GM12878 (cell line): ENCODE data around the gene PRR13. TPM values are rescaled to one million over a fixed set of nuclear protein-coding genes. Genes with fewer than 3 reads are reported as not detected.
A peak's percentile ranks its signal among the peaks of the same experiment; 100 is the strongest.

Source experiments
- ATAC-seq: fragments of 200-7000 bp; cut with Tn5 transposase; 3 replicates; pipeline ENCODE4 v1.9.1; 2020; ENCODE audit warnings: mild to moderate bottlenecking, moderate library complexity
- BruUV-seq: library from RNA; stranded (reverse); fragments of 400-500 nt; replicated peaks from 2 replicates; lab custom pipeline; 2021; lab: Mats Ljungman, UMichigan
- CTCF ChIA-PET: fragments of 300-600 bp; sonication (Branson Sonifier 250); formaldehyde crosslinking; extraction: SDS; loops from one replicate; lab custom pipeline; 2021; ENCODE audit warnings: inconsistent platforms; lab: Yijun Ruan, JAX
- POLR2A ChIA-PET: fragments of 350-600 bp; formaldehyde crosslinking; extraction: SDS; loops from one replicate; lab custom pipeline; 2021; ENCODE audit warnings: inconsistent platforms; lab: Charles Lee
- RAD21 ChIA-PET: fragments of 300-600 bp; sonication (Branson Sonifier 250); formaldehyde crosslinking; loops from one replicate; lab custom pipeline; 2023; ENCODE audit warnings: antibody characterized with exemption; ENCODE audit not compliant: unreplicated experiment; lab: Charles Lee
- SMC1A ChIA-PET: fragments of 300-600 bp; sonication (Branson Sonifier 250); formaldehyde crosslinking; loops from one replicate; lab custom pipeline; 2023; ENCODE audit not compliant: unreplicated experiment, uncharacterized antibody; lab: Charles Lee
- DNase-seq: peaks from one replicate; pipeline ENCODE4 v3.0.0-alpha.2; 2011; ENCODE audit warnings: low read depth, low spot score
- FAIRE-seq: peaks from 3 replicates; lab custom pipeline; 2011; peaks lifted over from hg19 to GRCh38; lab: Jason Lieb, UNC
- H2AFZ ChIP-seq: 2 replicates; pipeline ENCODE4 v1.6.0; 2011; ENCODE audit warnings: low read depth, low read length, control low read depth; ENCODE audit not compliant: control insufficient read depth
- H3K27ac ChIP-seq: 2 replicates; pipeline ENCODE4 v1.5.1; 2011; ENCODE audit warnings: control low read depth; ENCODE audit not compliant: control insufficient read depth, insufficient read depth
- H3K27me3 ChIP-seq, 2 experiments: replicated peaks in 1 of 2; 2 replicates each; pipeline versions ENCODE4 v1.6.0 to v1.6.1; 2011; ENCODE audit warnings: low read length in 1 of 2; ENCODE audit not compliant: control insufficient read depth in 2 of 2, insufficient read depth in 2 of 2
- H3K36me3 ChIP-seq, 2 experiments: 2 replicates each; pipeline ENCODE4 v1.5.1; 2011; ENCODE audit warnings: low read length in 1 of 2; ENCODE audit not compliant: control insufficient read depth in 2 of 2, insufficient read depth in 2 of 2
- H3K4me1 ChIP-seq: 2 replicates; pipeline ENCODE4 v1.6.1; 2011; ENCODE audit warnings: mild to moderate bottlenecking, low read length, moderate library complexity, mixed read lengths; ENCODE audit not compliant: control insufficient read depth, insufficient read depth
- H3K4me2 ChIP-seq: 2 replicates; pipeline ENCODE4 v1.6.0; 2011; ENCODE audit warnings: control low read depth; ENCODE audit not compliant: control insufficient read depth, insufficient read depth
- H3K4me3 ChIP-seq: fragments of 200-600 bp; sonication (generic); 2 replicates; pipeline ENCODE4 v1.5.1; 2016
- H3K79me2 ChIP-seq: 2 replicates; pipeline ENCODE4 v1.6.0; 2011; ENCODE audit warnings: low read length; ENCODE audit not compliant: control insufficient read depth, insufficient read depth
- H3K9ac ChIP-seq: 2 replicates; pipeline ENCODE4 v1.8.0; 2011; ENCODE audit warnings: low read length, control low read depth, mixed read lengths; ENCODE audit not compliant: control insufficient read depth, insufficient read depth
- H3K9me3 ChIP-seq: replicated peaks from 3 replicates; pipeline ENCODE4 v1.5.1; 2011; ENCODE audit warnings: mild to moderate bottlenecking, low read length; ENCODE audit not compliant: control insufficient read depth, insufficient read depth
- H4K20me1 ChIP-seq: 2 replicates; pipeline ENCODE4 v1.6.0; 2011; ENCODE audit not compliant: control insufficient read depth, insufficient read depth
- GATAD2B ChIP-seq: fragments of 450-650 bp; conservative IDR thresholded peaks from 2 replicates; pipeline ENCODE4 v1.6.1; 2017; ENCODE audit warnings: low read depth, mild to moderate bottlenecking, moderate library complexity
- NR2C2 ChIP-seq: IDR thresholded peaks from 2 replicates; pipeline ENCODE4 v1.6.1; 2011; ENCODE audit warnings: borderline replicate concordance, low read depth; ENCODE audit not compliant: control insufficient read depth, insufficient read length
- POLR2A ChIP-seq: IDR thresholded peaks from 2 replicates; pipeline ENCODE4 v1.6.1; 2011; ENCODE audit warnings: low read depth, mild to moderate bottlenecking, low read length
- POLR2AphosphoS2 ChIP-seq: IDR thresholded peaks from 2 replicates; pipeline ENCODE4 v1.6.1; 2011; ENCODE audit warnings: low read depth, mild to moderate bottlenecking, low read length, improper control_type of control experiment, moderate library complexity
- POLR2AphosphoS5 ChIP-seq: IDR thresholded peaks from 2 replicates; pipeline ENCODE4 v1.6.1; 2011; ENCODE audit warnings: mild to moderate bottlenecking, low read length, inconsistent platforms
- WGBS: methylation state at CpG from one replicate; pipeline ENCODE4 v1.1.6; 2016; ENCODE audit warnings: low lambda C conversion rate; ENCODE audit not compliant: insufficient replicate concordance, insufficient coverage; ENCODE audit errors: missing lambda C conversion rate; 5-methylcytosine and 5-hydroxymethylcytosine counted together
- in situ Hi-C: fragments of 300-500 bp; cut with MboI; formaldehyde crosslinking; loops from 9 replicates; pipeline ENCODE4 v1.14.3; 2018; ENCODE audit warnings: mixed read lengths
- intact Hi-C: fragments of 100-400 bp; cut with micrococcal nuclease; formaldehyde crosslinking; loops from one replicate; pipeline ENCODE4 v1.14.2; 2022; ENCODE audit not compliant: unreplicated experiment
- polyA plus RNA-seq, 11 experiments: library from polyadenylated mRNA; depleted of rRNA in 4 of 11; unstranded in 6 of 11; stranded (reverse) in 5 of 11; fragments of >200 nt; fragmentation: Nextera tagmentation in 4 of 11; fragmentation: Illumina TruSeq in 1 of 11; extraction: Ambion mirVana in 4 of 11; extraction: Trizol in 1 of 11; gene quantifications; 1 replicate in 1 of 11; 2 replicates in 10 of 11; pipeline versions ENCODE4 v1.2.1 to v1.2.3, GENCODE V29; 2011 to 2016; ENCODE audit warnings: inconsistent platforms in 2 of 11, missing spikeins in 2 of 11, low read depth in 1 of 11
- total RNA-seq, 4 experiments: library from RNA; depleted of rRNA in 3 of 4; stranded (reverse); fragments of >200 nt in 3 of 4; fragmentation: Illumina TruSeq in 1 of 4; extraction: Trizol in 1 of 4; gene quantifications; 2 replicates each; pipeline versions ENCODE4 v1.2.1 to v1.2.3, GENCODE V29; 2013 to 2021

Gene PRR13
- total and polyA plus RNA-seq, 10 of the 15 experiments (the other 5 are each of a cell fraction or from before 2014, with no cell fraction given): 94.2 to 462 (median 276) TPM

DNA sequence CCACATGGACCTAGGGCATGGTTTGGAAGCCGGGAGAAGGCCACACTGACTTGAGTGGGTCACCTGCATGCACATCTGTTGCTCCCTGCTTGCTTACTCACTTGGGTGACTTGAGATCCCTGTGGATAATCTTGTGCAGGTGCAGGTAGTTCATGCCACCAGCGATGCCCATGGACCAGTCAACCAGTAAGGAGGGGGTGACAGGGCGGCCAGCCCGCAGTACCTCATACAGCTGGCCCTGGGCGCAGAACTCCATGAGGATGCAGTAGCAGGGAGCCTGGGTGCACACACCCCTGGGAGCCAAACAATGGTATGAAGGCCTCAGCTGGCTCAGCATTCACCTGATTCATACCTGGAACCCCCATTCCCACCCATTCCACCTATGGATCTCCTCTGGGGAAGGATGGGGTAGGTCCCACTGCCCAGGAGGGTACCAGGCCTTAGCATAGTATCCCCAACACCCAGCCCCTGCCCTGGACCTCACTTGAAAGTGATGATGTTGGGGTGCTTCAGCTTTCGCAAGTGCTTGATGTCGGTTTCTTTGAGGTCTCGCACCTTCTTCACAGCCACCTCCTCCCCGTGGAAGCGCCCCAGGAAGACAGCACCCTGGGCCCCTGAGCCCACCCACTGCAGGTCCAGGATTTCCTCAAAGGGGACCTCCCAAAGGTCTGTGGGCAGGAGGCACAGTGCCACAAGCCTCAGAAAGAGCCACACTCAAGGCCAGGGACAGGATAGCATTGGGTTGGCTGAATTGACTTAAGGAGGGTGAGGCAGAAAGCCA is 44.6 kb downstream of the PRR13 start:
- ChIA-PET POLR2A (interaction anchor here (1.2 kb wide), 1 partner anchor 10 kb away, joined by 3 read pairs; no protein-coding TSS in a partner anchor), CTCF (interaction anchor here (0.6 kb wide), 1 partner anchor 12 kb away, joined by 3 read pairs; no protein-coding TSS in a partner anchor), RAD21 (no interaction called here), SMC1A (interaction anchor here (1.0 kb wide), 1 partner anchor 9 kb away, joined by 3 read pairs; no protein-coding TSS in a partner anchor)
- H3K9ac ChIP-seq: no peak overlapping the region
- no TSS peak for BruUV-seq
- in situ Hi-C loops: no loop called here
- no peaks in the 10 kb centered on the region for H3K79me2 ChIP-seq
- no peak for TF ChIP-seq GATAD2B
- peak; percentile 55 for TF ChIP-seq POLR2A
- no peak overlapping the region for H3K4me3 ChIP-seq
- H3K4me2 ChIP-seq: no peak overlapping the region
- intact Hi-C loops: no loop called here
- no peak overlapping the region for H2AFZ ChIP-seq
- DNase-seq: no peak
- over 99% methylated on average over 10 of the region's 10 CpGs for WGBS
- no peaks in the 10 kb centered on the region for H3K27me3 ChIP-seq
- H3K36me3 ChIP-seq: peaks cover 27 to 40% of the 10 kb centered on the region in 2 experiments
- no peak for FAIRE-seq
- no peak overlapping the region for H3K27ac ChIP-seq
- no peaks in the 10 kb centered on the region for H3K9me3 ChIP-seq
- H4K20me1 ChIP-seq: no peaks in the 10 kb centered on the region
- no peak for ATAC-seq
- H3K4me1 ChIP-seq: no peaks in the 10 kb centered on the region

DNA sequence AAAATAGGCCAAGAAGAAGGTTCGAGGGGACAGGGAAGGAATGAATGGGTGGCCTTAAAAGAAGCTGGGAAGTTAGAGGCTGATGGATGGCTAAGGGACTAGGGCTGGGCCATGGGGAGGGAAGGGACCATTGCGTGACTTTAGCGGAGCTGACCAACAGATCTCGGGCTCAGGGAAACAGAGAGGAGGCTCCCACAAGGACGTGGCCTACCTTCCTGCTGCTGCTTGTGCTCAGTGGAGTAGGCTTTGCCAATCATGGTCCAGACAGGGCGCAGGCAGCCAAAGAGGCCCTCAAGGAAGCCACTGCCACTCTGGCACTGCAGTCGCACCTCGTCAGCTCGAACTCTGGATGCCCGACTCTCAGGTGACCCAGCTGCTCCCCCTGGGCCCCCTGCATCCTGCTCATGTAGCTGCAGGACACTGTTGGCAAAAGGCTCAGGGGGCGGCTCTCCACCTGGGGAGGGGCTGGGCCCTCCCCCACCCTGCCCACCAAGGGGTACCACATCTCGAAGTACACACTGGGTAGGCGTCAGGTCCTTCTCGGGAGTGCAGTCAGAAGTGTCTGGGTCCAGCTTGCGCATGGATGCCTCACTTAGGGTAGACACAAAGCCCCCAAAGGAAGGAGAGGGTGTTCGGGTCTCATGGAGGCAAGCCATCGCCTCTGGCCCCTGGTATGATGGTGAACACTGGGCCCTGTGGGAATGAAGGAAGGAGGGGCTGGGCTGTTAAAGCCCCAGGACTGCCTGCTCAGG is 45.4 kb downstream of the PRR13 start:
- H3K4me2 ChIP-seq: no peak overlapping the region
- in situ Hi-C loops: no loop called here
- H4K20me1 ChIP-seq: no peaks in the 10 kb centered on the region
- no peak for ATAC-seq
- H2AFZ ChIP-seq: no peak overlapping the region
- H3K79me2 ChIP-seq: no peaks in the 10 kb centered on the region
- TF ChIP-seq POLR2AphosphoS5 (peak; percentile 37; the same call in 1 of the 2 replicates), POLR2AphosphoS2 (0 out of 2 replicates have a peak, but pooled peaks have one; percentile 53), NR2C2 (no peak), POLR2A (peak; percentile 35; the same call in 1 of the 2 replicates)
- no peak for FAIRE-seq
- DNase-seq: no peak
- no peak overlapping the region for H3K4me3 ChIP-seq
- peaks cover 22 to 38% of the 10 kb centered on the region in 2 experiments for H3K36me3 ChIP-seq
- BruUV-seq: no TSS peak
- no peaks in the 10 kb centered on the region for H3K9me3 ChIP-seq
- no peak overlapping the region for H3K9ac ChIP-seq
- ChIA-PET POLR2A (interaction anchor here (1.2 kb wide), 1 partner anchor 11 kb away, joined by 3 read pairs; no protein-coding TSS in a partner anchor), RAD21 (no interaction called here), CTCF (interaction anchor here (0.6 kb wide), 1 partner anchor 13 kb away, joined by 3 read pairs; no protein-coding TSS in a partner anchor), SMC1A (interaction anchor here (1.0 kb wide), 1 partner anchor 10 kb away, joined by 3 read pairs; no protein-coding TSS in a partner anchor)
- H3K4me1 ChIP-seq: no peaks in the 10 kb centered on the region
- 84% methylated on average over 16 of the region's 17 CpGs for WGBS
- intact Hi-C loops: no loop called here
- no peaks in the 10 kb centered on the region for H3K27me3 ChIP-seq
- H3K27ac ChIP-seq: no peak overlapping the region
